Stomach (tissue), 9 donors: ENCODE data around the gene KRTAP10-10. TPM values are rescaled to one million over a fixed set of nuclear protein-coding genes. Genes with fewer than 3 reads are reported as not detected.

Experiments
- DNase-seq, 2 donors: peaks; one replicate each; pipeline versions ENCODE4 v3.0.0 to v3.0.0-alpha.2; 2013 to 2019
- H3K27ac ChIP-seq, 5 donors: fragments of 200-600 bp in 4 of 5; sonication (generic) in 4 of 5; one replicate each; pipeline ENCODE4 v1.5.1; 2013 to 2019; ENCODE audit warnings: mild to moderate bottlenecking in 1 of 5, moderate library complexity in 1 of 5
- H3K27me3 ChIP-seq, 3 donors: fragments of 200-600 bp; sonication (generic); one replicate each; pipeline ENCODE4 v1.5.1; 2017 to 2019; ENCODE audit warnings: mixed run types in 1 of 3
- H3K36me3 ChIP-seq, 4 donors: fragments of 200-600 bp; sonication (generic); 1 replicate in 3 of 4; 2 replicates in 1 of 4; pipeline ENCODE4 v1.5.1; 2016 to 2019
- H3K4me1 ChIP-seq, 4 donors: fragments of 200-600 bp; sonication (generic); one replicate each; pipeline ENCODE4 v1.5.1; 2016 to 2019
- H3K4me3 ChIP-seq, 4 donors: fragments of 200-600 bp; sonication (generic) in 3 of 4; one replicate each; pipeline ENCODE4 v1.5.1; 2016 to 2019; ENCODE audit warnings: mild to moderate bottlenecking in 1 of 4
- H3K9me3 ChIP-seq, 4 donors: fragments of 200-600 bp; sonication (generic); one replicate each; pipeline ENCODE4 v1.5.1; 2016 to 2019
- EP300 ChIP-seq: sonication (generic); formaldehyde crosslinking; IDR thresholded peaks from one replicate; pipeline ENCODE4 v1.6.1; 2017; ENCODE audit warnings: antibody characterized with exemption
- POLR2A ChIP-seq, 4 donors: fragments of 450-650 bp; IDR thresholded peaks; one replicate each; pipeline ENCODE4 v1.6.1; 2016; ENCODE audit warnings: antibody characterized with exemption in 4 of 4, control low read depth in 2 of 4, mild to moderate bottlenecking in 1 of 4, moderate library complexity in 1 of 4
- POLR2AphosphoS5 ChIP-seq, 3 donors: sonication (generic); formaldehyde crosslinking; IDR thresholded peaks; one replicate each; pipeline ENCODE4 v1.6.1; 2016; ENCODE audit warnings: antibody characterized with exemption in 3 of 3
- WGBS, 5 donors: extraction: QIAGEN DNeasy Blood & Tissue Kit in 3 of 5; methylation state at CpG; one replicate each; pipeline versions ENCODE4 v1.1.5 to v1.1.7; 2013 to 2018; 5-methylcytosine and 5-hydroxymethylcytosine counted together
- intact Hi-C: fragments of 100-400 bp; cut with DNase I; formaldehyde crosslinking; loops from one replicate; pipeline ENCODE4 v1.15.1; 2023; ENCODE audit warnings: low total_unique reads
- polyA plus RNA-seq, 3 donors: library from polyadenylated mRNA; stranded (reverse); fragments of 200-250 nt; gene quantifications; one replicate each; pipeline ENCODE4 v1.2.3, GENCODE V29; 2013
- total RNA-seq, 5 donors: library from RNA; depleted of rRNA; stranded (reverse); fragments of >200 nt; gene quantifications; one replicate each; pipeline versions ENCODE4 v1.1.0 to v1.2.3, GENCODE V29; 2014 to 2016
- TF ChIP-seq, protein P1 (sequence below), 7 experiments: fragments of 450-650 bp in 4 of 7; fragments of 200-600 bp in 3 of 7; sonication (generic) in 3 of 7; IDR thresholded peaks; one replicate each; pipeline ENCODE4 v1.5.1; 2016 to 2019; ENCODE audit warnings: antibody characterized with exemption in 7 of 7, control low read depth in 2 of 7, mild to moderate bottlenecking in 1 of 7
- donor health status: healthy with polysubstance abuse.
- donor health status: Bipolar disorder and iron deficiency.
- donor health status: healthy.

The KRTAP10-10 gene
- total and polyA plus RNA-seq, 8 donors, result not detected

GRCh38 chr21:44618909-44619308 is 18.2 kb upstream of the KRTAP10-10 start:
- no peak for TF ChIP-seq EP300
- peak in 1 of 2 donors; percentile 54 for DNase-seq
- WGBS, 5 donors, result 47 to 74% (median 55%) methylated on average over 3 of the region's 3 CpGs
- H3K4me3 ChIP-seq, result no peak overlapping the region
- intact Hi-C loops, result no loop called here
- H3K9me3 ChIP-seq, result peaks cover 0 to 25% (median 16%) of the 10 kb centered on the region in 4 donors
- H3K27ac ChIP-seq, result peak overlapping the region in 2 of 5 donors; percentile 2 to 47
- no peaks in the 10 kb centered on the region for H3K36me3 ChIP-seq
- H3K27me3 ChIP-seq, result peaks cover 0 to 22% (median 0%) of the 10 kb centered on the region in 3 donors
- no peaks in the 10 kb centered on the region for H3K4me1 ChIP-seq

DNA sequence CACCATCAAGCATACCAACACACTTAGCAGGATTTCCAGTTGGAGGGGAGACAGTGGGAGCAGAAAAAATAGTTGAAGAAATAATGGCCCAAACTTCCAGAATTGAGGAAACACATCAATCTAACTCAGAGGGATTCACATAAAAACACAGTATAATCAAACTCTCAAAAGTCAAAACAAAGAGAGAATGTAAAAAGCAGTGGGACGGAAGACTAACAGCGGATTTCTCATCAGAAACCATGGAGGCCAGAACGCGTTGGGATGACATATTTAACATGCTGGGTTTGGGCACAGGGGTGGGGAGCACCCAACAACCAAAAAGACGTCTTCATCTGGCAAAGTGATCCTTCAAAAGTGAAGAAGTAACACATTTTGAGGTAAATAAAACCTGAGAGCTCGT is 17.3 kb upstream of the KRTAP10-10 start:
- intact Hi-C loops, result no loop called here
- TF ChIP-seq, protein P1, sequence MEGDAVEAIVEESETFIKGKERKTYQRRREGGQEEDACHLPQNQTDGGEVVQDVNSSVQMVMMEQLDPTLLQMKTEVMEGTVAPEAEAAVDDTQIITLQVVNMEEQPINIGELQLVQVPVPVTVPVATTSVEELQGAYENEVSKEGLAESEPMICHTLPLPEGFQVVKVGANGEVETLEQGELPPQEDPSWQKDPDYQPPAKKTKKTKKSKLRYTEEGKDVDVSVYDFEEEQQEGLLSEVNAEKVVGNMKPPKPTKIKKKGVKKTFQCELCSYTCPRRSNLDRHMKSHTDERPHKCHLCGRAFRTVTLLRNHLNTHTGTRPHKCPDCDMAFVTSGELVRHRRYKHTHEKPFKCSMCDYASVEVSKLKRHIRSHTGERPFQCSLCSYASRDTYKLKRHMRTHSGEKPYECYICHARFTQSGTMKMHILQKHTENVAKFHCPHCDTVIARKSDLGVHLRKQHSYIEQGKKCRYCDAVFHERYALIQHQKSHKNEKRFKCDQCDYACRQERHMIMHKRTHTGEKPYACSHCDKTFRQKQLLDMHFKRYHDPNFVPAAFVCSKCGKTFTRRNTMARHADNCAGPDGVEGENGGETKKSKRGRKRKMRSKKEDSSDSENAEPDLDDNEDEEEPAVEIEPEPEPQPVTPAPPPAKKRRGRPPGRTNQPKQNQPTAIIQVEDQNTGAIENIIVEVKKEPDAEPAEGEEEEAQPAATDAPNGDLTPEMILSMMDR (IDR thresholded peaks at IDR 0.05), result no peak
- TF ChIP-seq POLR2A (IDR thresholded peaks at IDR 0.05) (no peak), POLR2AphosphoS5 (IDR thresholded peaks at IDR 0.05) (no peak), EP300 (no peak)
- H3K4me3 ChIP-seq, result no peak overlapping the region
- DNase-seq, result no peak
- H3K27me3 ChIP-seq, result peaks cover 0 to 16% (median 0%) of the 10 kb centered on the region in 3 donors
- H3K9me3 ChIP-seq, result peaks cover 0 to 34% (median 23%) of the 10 kb centered on the region in 4 donors
- 82 to 92% (median 87%) methylated on average over 6 of the region's 6 CpGs for WGBS, 5 donors
- H3K27ac ChIP-seq, result no peak overlapping the region
- no peaks in the 10 kb centered on the region for H3K4me1 ChIP-seq
- no peaks in the 10 kb centered on the region for H3K36me3 ChIP-seq

- TF ChIP-seq POLR2A (IDR thresholded peaks at IDR 0.05) (no peak), EP300 (no peak), POLR2AphosphoS5 (IDR thresholded peaks at IDR 0.05) (no peak)
- TF ChIP-seq, protein P1 (IDR thresholded peaks at IDR 0.05), result no peak
- H3K27me3 ChIP-seq, result peaks cover 0 to 28% (median 13%) of the 10 kb centered on the region in 3 donors
- no peak overlapping the region for H3K4me3 ChIP-seq
- peaks cover 0 to 39% (median 26%) of the 10 kb centered on the region in 4 donors for H3K9me3 ChIP-seq
- H3K27ac ChIP-seq, result no peak overlapping the region
- no peaks in the 10 kb centered on the region for H3K4me1 ChIP-seq
- H3K36me3 ChIP-seq, result no peaks in the 10 kb centered on the region
- intact Hi-C loops, result no loop called here
- no peak for DNase-seq
Observed at GRCh38 chr21:44623575-44623974, 13.6 kb upstream of the KRTAP10-10 start.

DNA sequence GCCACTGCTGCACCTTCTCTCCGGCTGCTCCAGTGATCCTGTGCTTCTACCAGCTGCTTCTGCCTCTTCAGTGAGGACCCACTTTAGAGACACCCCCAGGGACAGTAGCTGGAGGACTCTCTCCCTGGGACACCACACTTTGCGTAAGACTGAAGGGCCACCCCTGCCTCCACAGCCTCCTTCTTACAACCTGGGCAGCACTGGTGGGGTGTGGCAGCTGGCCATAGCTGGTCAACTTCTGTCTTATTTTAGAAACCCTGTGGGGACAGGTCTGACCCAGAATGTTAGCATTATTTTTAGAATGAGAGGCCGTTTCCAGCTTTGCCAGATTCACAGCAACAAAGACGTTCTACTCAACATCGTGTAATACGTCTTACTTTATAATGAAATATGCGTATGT is 11.4 kb upstream of the KRTAP10-10 start:
- Histone ChIP-seq H3K36me3 (no peaks in the 10 kb centered on the region), H3K27ac (no peak overlapping the region), H3K4me3 (no peak overlapping the region), H3K4me1 (no peaks in the 10 kb centered on the region), H3K27me3 (peaks cover 0 to 34% (median 19%) of the 10 kb centered on the region in 3 donors), H3K9me3 (peaks cover 0 to 41% (median 32%) of the 10 kb centered on the region in 4 donors)
- TF ChIP-seq POLR2AphosphoS5 (IDR thresholded peaks at IDR 0.05) (no peak), EP300 (no peak), POLR2A (IDR thresholded peaks at IDR 0.05) (no peak)
- TF ChIP-seq, protein P1 (IDR thresholded peaks at IDR 0.05), result no peak
- DNase-seq, result no peak
- 83 to 93% (median 88%) methylated on average over 7 of the region's 7 CpGs for WGBS, 5 donors
- intact Hi-C loops, result no loop called here

DNA sequence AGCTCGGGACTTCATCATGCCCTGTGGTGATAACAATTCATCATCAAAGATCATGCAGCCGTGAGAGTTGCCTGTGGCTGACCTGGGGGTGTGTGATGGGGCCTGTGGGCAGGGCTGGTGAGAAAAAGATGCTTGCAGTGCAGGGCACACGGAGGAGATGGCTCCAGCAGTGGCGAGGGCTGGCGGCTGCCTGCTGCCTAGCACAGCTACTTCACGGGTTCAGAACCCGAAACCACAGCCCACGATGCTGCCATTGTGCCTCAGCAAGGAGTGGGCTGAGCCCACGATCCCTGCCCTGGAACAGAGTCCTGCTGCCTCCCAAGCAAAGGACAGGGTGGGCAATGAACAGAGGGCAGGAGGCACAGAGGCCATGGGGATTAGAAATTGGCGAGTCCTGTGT is 10.9 kb upstream of the KRTAP10-10 start:
- intact Hi-C loops, result no loop called here
- 56 to 77% (median 69%) methylated on average over 5 to 10 of the region's 10 CpGs for WGBS, 5 donors
- H3K27me3 ChIP-seq, result peaks cover 0 to 34% (median 19%) of the 10 kb centered on the region in 3 donors
- H3K4me1 ChIP-seq, result no peaks in the 10 kb centered on the region
- DNase-seq, result no peak
- H3K9me3 ChIP-seq, result peaks cover 0 to 46% (median 36%) of the 10 kb centered on the region in 4 donors
- no peak for TF ChIP-seq POLR2A (IDR thresholded peaks at IDR 0.05)
- no peak for TF ChIP-seq POLR2AphosphoS5 (IDR thresholded peaks at IDR 0.05)
- TF ChIP-seq EP300, result no peak
- TF ChIP-seq, protein P1 (IDR thresholded peaks at IDR 0.05), result no peak
- H3K4me3 ChIP-seq, result no peak overlapping the region
- no peaks in the 10 kb centered on the region for H3K36me3 ChIP-seq
- no peak overlapping the region for H3K27ac ChIP-seq
